ENCODE data around the gene FLII.

Gene FLII

GRCh38 chr17:18260332-18261145 is 2.0 kb upstream of the FLII start, which contains the start of gene MIEF2:
MIEF2 (plus strand) TSS chr17:18260662; CDS start chr17:18262721, 2,059 bp downstream.
- peak; percentile 86 to 93 (median 86) for DNase-seq (ENCODE audit: low read depth in 3 of 3)

GRCh38 chr17:18259621-18260331 is 1.2 kb upstream of the FLII start:
- no peak for DNase-seq (ENCODE audit: low read depth in 3 of 3)

- peak; percentile 16 to 54 (median 23) for DNase-seq (ENCODE audit: low read depth in 3 of 3)
These were observed 569 bp downstream of the FLII start for GRCh38 chr17:18257982-18258355.

GRCh38 chr17:18257268-18257981 is 1.1 kb downstream of the FLII start:
- peak in 1 of 3 experiments; percentile 33 for DNase-seq (ENCODE audit: low read depth in 3 of 3)

GRCh38 chr17:18256776-18257175 is 1.8 kb downstream of the FLII start:
- no peak for DNase-seq (ENCODE audit: low read depth in 3 of 3)

- DNase-seq (ENCODE audit: low read depth in 3 of 3) = no peak
These were observed 2.2 kb downstream of the FLII start for GRCh38 chr17:18256351-18256750.

- no peak for DNase-seq (ENCODE audit: low read depth in 3 of 3)
These were observed 3.5 kb downstream of the FLII start for GRCh38 chr17:18254888-18255649.

- DNase-seq (ENCODE audit: low read depth in 3 of 3) = no peak
These were observed 4.4 kb downstream of the FLII start for GRCh38 chr17:18253947-18254821.

GRCh38 chr17:18253187-18253884 is 5.2 kb downstream of the FLII start:
- DNase-seq (ENCODE audit: low read depth in 3 of 3) = no peak

GRCh38 chr17:18252160-18252559 is 6.4 kb downstream of the FLII start:
- no peak for DNase-seq (ENCODE audit: low read depth in 3 of 3)

GRCh38 chr17:18251204-18251603 is 7.3 kb downstream of the FLII start:
- DNase-seq (ENCODE audit: low read depth in 3 of 3) = no peak

GRCh38 chr17:18250708-18251107 is 7.8 kb downstream of the FLII start:
- no peak for DNase-seq (ENCODE audit: low read depth in 3 of 3)

GRCh38 chr17:18250259-18250658 is 8.3 kb downstream of the FLII start:
- DNase-seq (ENCODE audit: low read depth in 3 of 3) = no peak

- DNase-seq (ENCODE audit: low read depth in 3 of 3) = no peak
These were observed 9.7 kb downstream of the FLII start for GRCh38 chr17:18248811-18249210.

GRCh38 chr17:18248300-18248731 is 10.2 kb downstream of the FLII start:
- DNase-seq (ENCODE audit: low read depth in 3 of 3) = peak in 2 of 3 experiments; percentile 42 to 61

- no peak for DNase-seq (ENCODE audit: low read depth in 3 of 3)
These were observed 10.9 kb downstream of the FLII start for GRCh38 chr17:18247613-18248001.

GRCh38 chr17:18246880-18247612 is 11.5 kb downstream of the FLII start:
- peak in 1 of 3 experiments; percentile 60 for DNase-seq (ENCODE audit: low read depth in 3 of 3)

- DNase-seq (ENCODE audit: low read depth in 3 of 3) = no peak
These were observed 12.3 kb downstream of the FLII start for GRCh38 chr17:18246109-18246725.
